Effector memory CD8-positive, alpha-beta T cell (primary cell): ENCODE results near the gene NGEF.

ENCODE experiments used
- ATAC-seq: fragments of 150-1000 bp; cut with Tn5 transposase; replicated peaks from 2 replicates; pipeline ENCODE4 v1.10.0; 2021; ENCODE audit warnings: mild to moderate bottlenecking, moderate library complexity
- DNase-seq, 3 experiments: peaks; one replicate each; pipeline ENCODE4 v3.0.0; 2021
- H3K27ac Mint-ChIP-seq, 2 donors: one replicate each; pipeline ENCODE4 v1.8.0; 2022; ENCODE audit warnings: mild to moderate bottlenecking in 2 of 2, mixed read lengths in 2 of 2, moderate library complexity in 2 of 2
- H3K27me3 Mint-ChIP-seq, 2 donors: one replicate each; pipeline ENCODE4 v1.8.0; 2022; ENCODE audit warnings: mixed read lengths in 2 of 2
- H3K36me3 Mint-ChIP-seq: one replicate; pipeline ENCODE4 v1.8.0; 2022; ENCODE audit warnings: mild to moderate bottlenecking, moderate library complexity, mixed read lengths; ENCODE audit not compliant: insufficient read depth
- H3K4me1 Mint-ChIP-seq, 2 donors: one replicate each; pipeline ENCODE4 v1.8.0; 2022; ENCODE audit warnings: low read depth in 2 of 2, mixed read lengths in 2 of 2
- H3K4me3 Mint-ChIP-seq, 2 donors: one replicate each; pipeline ENCODE4 v1.8.0; 2022; ENCODE audit warnings: mild to moderate bottlenecking in 2 of 2, mixed read lengths in 2 of 2, moderate library complexity in 2 of 2
- H3K9me3 Mint-ChIP-seq, 2 donors: one replicate each; pipeline ENCODE4 v1.8.0; 2022; ENCODE audit warnings: mixed read lengths in 2 of 2
- total RNA-seq, 9 experiments: gene quantifications; one replicate each; lab custom pipeline; 2026; lab: John Stamatoyannopoulos, UW

Gene NGEF, protein sequence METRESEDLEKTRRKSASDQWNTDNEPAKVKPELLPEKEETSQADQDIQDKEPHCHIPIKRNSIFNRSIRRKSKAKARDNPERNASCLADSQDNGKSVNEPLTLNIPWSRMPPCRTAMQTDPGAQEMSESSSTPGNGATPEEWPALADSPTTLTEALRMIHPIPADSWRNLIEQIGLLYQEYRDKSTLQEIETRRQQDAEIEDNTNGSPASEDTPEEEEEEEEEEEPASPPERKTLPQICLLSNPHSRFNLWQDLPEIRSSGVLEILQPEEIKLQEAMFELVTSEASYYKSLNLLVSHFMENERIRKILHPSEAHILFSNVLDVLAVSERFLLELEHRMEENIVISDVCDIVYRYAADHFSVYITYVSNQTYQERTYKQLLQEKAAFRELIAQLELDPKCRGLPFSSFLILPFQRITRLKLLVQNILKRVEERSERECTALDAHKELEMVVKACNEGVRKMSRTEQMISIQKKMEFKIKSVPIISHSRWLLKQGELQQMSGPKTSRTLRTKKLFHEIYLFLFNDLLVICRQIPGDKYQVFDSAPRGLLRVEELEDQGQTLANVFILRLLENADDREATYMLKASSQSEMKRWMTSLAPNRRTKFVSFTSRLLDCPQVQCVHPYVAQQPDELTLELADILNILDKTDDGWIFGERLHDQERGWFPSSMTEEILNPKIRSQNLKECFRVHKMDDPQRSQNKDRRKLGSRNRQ
- 0 to 1.5 (median 0) reads per million in 9 experiments for total RNA-seq

DNA sequence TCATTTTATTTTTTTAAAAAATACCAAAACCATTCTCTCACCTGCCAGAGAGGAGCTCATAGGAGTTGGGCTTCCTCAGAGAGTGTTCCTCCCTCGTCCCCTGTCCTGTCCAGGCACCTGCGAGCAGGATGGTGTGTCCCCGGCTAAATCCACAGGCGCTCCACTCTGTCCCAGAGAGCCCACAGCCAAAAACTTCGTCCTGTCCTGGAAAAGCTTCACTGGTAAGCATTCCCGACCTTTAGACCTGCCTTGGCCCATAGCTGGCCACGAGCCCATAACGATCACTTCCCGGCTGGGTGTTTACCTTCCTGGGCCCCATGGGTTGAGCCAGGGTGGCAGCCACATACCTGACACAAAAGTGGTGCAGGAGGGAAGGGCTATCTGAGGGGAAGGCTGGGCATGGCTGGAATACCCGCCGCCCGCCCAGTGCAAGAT, at the start of gene NGEF:
Gene NGEF, minus strand, starts transcription at position 230 of the 435 bp plus-strand sequence. CDS start 38,366 bp downstream, outside the sequence.
- H3K4me3 Mint-ChIP-seq, result no peak within 1 kb of the TSS
- H3K9me3 Mint-ChIP-seq, result peaks cover 0 to 2% of the 10 kb centered on the region in 2 donors
- DNase-seq (no peak), ATAC-seq (no peak)
- no peaks in the 10 kb centered on the region for H3K36me3 Mint-ChIP-seq
- no peak within 1 kb of the TSS for H3K27ac Mint-ChIP-seq
- peaks cover 0 to 4% of the 10 kb centered on the region in 2 donors for H3K4me1 Mint-ChIP-seq
- H3K27me3 Mint-ChIP-seq, result peaks cover 0 to 23% of the 10 kb centered on the region in 2 donors

DNA sequence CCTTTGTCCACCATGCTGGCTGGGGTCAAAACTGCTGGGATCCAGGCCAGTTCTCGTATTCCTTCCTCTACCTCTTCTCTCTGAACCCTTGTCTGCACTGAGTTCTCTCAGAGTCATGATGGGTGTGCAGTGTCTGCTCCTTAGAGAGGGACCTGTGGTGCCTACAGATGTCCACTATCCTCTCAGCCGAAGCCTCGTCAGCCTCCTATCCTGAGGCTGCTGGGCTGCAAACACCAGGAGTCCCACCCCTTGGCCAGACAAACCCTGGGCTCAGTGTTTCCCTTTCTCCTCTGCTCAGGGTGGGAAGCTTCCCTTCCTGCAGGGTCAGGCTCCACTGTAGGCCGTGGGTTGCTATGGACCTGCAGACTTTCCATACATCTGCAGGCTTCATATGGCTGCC, 49.4 kb upstream of the NGEF start:
- no peak for DNase-seq
- no peaks in the 10 kb centered on the region for H3K9me3 Mint-ChIP-seq
- no peak for ATAC-seq
- H3K4me1 Mint-ChIP-seq, result peaks cover 65% of the 10 kb centered on the region in 2 donors
- H3K36me3 Mint-ChIP-seq, result peaks cover 64% of the 10 kb centered on the region
- no peaks in the 10 kb centered on the region for H3K27me3 Mint-ChIP-seq
- H3K4me3 Mint-ChIP-seq, result peak overlapping the region; percentile 85 to 99
- peak overlapping the region; percentile 90 to 95 for H3K27ac Mint-ChIP-seq

DNA sequence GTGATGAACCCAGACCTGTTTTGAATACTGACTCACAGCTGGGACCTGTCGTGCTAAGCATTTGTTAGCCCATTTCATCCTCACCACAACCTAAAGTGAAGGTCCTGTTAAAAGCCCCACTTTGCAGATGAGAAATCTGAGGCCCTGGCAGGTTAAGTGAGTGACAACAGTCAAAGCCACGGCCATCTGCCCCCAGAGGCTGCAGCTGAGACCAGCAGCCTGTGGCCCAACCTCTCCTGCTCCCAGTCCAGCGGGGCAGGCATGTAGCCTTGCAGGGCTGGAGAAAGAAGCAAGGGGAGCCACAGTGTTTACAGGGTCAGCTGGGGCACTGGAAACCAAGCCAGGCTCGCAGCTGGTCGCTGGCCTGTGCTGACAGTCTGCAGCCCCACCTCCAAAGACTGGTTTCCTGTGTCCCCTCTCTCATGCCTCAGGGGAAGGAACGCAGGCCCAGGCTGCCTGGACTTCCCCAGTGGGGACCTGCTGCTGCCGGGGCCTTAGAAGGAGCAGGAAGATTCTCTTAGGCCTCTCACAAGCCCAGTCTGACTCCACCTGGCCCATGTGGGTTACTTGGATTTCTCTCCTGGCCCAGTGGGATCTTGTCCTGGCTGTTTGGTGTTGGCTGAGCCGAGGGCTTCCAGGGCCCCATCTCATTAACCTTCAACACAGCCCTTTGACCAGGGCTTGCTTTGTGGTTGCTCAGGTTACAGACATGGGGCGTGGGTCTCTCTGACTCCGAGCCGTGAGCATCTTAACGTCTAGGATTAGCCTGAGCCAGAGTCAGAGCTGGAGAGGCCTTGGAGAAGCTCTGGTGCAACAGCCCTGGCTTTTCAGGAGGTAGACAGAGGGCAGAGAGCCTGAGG, 48.8 kb upstream of the NGEF start:
- Mint-ChIP-seq H3K27me3 (no peaks in the 10 kb centered on the region), H3K4me3 (peak overlapping the region; percentile 85 to 99), H3K27ac (peak overlapping the region; percentile 90 to 95), H3K9me3 (no peaks in the 10 kb centered on the region), H3K4me1 (peaks cover 60 to 65% of the 10 kb centered on the region in 2 donors), H3K36me3 (peaks cover 58% of the 10 kb centered on the region)
- DNase-seq (no peak), ATAC-seq (peak; percentile 23)

DNA sequence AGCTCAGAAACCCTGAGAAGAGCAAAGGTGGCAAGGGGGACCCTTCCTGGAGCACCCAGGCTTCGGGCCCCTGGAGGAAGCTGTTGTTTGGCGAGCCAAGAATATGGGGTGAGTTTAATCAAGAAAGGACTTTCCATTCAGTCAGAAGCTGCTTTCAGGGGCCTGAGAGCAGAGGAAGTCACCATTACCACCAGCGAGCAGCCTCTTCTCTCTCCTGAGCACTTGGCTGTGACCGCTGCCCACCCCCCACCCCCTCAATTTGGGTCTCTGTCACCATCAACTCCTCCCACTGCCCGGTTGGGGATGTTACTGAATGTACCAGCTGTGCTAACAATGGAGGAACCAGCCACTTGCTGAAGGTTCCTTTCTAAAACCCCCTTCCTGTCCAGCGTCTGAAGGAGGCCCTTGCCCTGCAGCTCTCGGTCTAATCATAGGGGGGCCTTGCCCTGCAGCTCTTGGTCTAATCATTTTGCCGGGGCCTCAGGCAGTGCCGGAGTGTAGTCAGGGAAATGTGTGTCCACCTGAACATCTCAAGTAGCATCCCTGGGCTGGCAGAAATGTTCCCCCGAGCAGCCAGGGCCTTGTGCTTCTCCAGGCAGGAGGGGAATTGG, 48.0 kb upstream of the NGEF start:
- peak overlapping the region; percentile 85 to 99 for H3K4me3 Mint-ChIP-seq
- no peaks in the 10 kb centered on the region for H3K9me3 Mint-ChIP-seq
- no peak for ATAC-seq
- DNase-seq, result no peak
- H3K36me3 Mint-ChIP-seq, result peaks cover 50% of the 10 kb centered on the region
- no peaks in the 10 kb centered on the region for H3K27me3 Mint-ChIP-seq
- peaks cover 54 to 60% of the 10 kb centered on the region in 2 donors for H3K4me1 Mint-ChIP-seq
- H3K27ac Mint-ChIP-seq, result peak overlapping the region; percentile 90 to 95

DNA sequence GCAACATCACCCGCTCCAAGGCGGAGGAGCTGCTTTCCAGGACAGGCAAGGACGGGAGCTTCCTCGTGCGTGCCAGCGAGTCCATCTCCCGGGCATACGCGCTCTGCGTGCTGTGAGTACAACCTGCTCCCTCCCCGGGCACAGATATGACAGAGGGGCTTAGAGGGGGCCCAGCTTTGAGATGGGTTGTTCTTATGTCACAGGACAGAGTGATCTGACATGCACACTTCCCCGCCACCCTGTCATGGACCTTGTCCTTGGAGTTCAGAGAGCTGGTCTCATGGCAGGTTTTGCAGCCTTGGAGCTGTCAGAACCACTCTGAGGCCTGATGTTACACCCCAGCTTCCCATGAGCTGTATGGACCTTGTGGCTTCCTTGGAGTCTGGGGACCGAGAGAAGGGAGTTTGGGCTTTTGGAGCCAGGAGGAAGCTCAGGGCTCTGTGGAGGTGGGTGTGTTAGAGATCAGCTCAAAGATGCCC, 47.5 kb upstream of the NGEF start:
- Mint-ChIP-seq H3K27me3 (no peaks in the 10 kb centered on the region), H3K4me1 (peaks cover 51 to 56% of the 10 kb centered on the region in 2 donors)

DNA sequence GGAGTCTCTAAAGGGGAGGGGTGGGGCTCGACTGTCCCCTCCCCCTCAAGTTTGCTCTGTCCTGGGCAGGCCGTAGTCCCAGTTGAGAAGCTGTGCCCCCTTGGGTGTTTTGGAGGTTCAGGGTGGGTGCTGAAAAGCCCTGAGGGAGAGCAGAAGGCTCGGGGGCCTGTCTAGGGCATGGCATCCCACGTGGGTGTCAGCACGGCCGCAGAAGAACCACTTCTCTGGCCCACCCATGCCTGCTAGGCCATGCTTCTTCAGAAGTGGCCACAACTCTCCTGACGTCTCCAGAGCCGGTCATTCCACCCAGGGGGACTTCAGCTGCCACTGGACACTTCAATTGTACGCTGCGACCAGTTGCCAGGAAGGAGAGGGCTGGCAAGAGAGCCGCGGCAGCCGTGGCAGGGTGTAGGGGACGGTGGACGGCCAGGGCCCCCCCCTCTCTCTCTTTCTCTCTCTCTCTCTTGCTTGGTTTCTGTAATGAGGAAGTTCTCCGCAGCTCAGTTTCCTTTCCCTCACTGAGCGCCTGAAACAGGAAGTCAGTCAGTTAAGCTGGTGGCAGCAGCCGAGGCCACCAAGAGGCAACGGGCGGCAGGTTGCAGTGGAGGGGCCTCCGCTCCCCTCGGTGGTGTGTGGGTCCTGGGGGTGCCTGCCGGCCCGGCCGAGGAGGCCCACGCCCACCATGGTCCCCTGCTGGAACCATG, 46.9 kb upstream of the NGEF start, which contains the start of gene INPP5D:
Gene INPP5D, plus strand, starts transcription at position 546 of the 704 bp plus-strand sequence. Its CDS starts 137 bp downstream, at position 683.
- Mint-ChIP-seq H3K27ac (peak within 1 kb of the TSS; percentile 90 to 95), H3K36me3 (peaks cover 42% of the 10 kb centered on the region), H3K4me1 (peaks cover 50 to 52% of the 10 kb centered on the region in 2 donors), H3K4me3 (peak within 1 kb of the TSS; percentile 85 to 99), H3K27me3 (no peaks in the 10 kb centered on the region), H3K9me3 (no peaks in the 10 kb centered on the region)
- DNase-seq, result peak; percentile 66 to 72 (median 70)
- peak; percentile 77 for ATAC-seq

More for the DNA sequence above, 47.5 kb upstream of the NGEF start:
- ATAC-seq, result peak; percentile 11
- H3K9me3 Mint-ChIP-seq, result no peaks in the 10 kb centered on the region
- peak overlapping the region; percentile 90 to 95 for H3K27ac Mint-ChIP-seq
- peaks cover 48% of the 10 kb centered on the region for H3K36me3 Mint-ChIP-seq
- peak overlapping the region; percentile 85 to 99 for H3K4me3 Mint-ChIP-seq
- no peak for DNase-seq

DNA sequence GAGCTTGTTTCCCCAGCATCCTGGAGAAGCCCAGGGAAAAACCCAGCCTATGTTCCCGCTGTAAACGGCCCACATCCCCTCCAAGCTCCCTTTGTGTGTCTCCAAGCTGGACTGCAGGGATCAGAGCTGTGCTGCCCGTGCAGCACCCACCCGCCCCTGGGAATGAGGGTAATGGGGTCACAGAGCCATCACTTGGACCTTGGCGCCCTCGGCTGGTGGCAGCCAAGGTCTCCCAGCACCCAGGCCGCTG, 46.4 kb upstream of the NGEF start:
- peak overlapping the region; percentile 90 to 95 for H3K27ac Mint-ChIP-seq
- no peak for ATAC-seq

DNA sequence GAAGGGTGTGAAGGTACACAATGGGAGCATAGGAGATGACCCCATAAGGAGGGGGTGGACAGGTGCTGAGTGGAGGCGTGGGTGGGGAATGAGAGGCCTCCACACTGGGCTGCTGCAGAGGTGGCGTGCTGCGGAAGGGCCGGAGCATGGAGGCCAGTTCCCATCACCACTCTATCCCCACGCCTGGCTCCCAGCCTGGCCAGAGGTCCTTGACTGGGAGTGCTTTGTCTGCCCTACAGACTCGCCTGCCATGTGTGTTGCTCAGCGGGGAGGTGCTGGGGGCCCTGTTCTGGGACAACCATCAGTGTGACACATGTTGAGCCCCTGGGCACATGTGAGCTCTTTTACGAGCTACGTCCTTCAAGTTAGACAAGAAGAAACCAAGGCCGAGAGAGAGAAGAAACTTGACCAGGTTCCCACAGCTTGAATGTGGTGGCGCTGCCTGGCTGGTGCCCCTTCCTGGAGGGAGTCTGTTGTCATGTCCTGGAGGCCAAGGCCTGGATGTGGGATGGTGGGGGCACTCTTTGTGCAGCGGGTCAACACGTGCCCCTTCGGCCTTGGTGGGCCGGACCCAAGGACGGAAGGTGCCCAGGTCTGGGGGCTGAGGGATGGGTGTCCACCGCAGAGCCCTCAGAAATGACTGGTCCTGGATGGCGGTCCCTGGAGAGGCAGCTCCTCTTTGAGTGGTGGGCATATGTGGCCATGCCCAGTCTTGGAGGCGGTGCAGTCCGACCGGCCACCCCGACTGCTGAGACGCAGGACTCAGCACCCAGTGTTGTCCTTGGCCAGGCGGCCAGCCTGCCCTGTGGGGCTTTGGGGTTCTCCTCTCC, 45.9 kb upstream of the NGEF start:
- ATAC-seq (no peak), DNase-seq (no peak)
- Mint-ChIP-seq H3K27me3 (no peaks in the 10 kb centered on the region), H3K27ac (peak overlapping the region; percentile 90 to 95), H3K4me3 (peak overlapping the region; percentile 59 to 99), H3K36me3 (peaks cover 43% of the 10 kb centered on the region), H3K9me3 (no peaks in the 10 kb centered on the region), H3K4me1 (peaks cover 49% of the 10 kb centered on the region in 2 donors)

More for the DNA sequence above, 46.4 kb upstream of the NGEF start:
- H3K27me3 Mint-ChIP-seq, result no peaks in the 10 kb centered on the region
- peaks cover 39% of the 10 kb centered on the region for H3K36me3 Mint-ChIP-seq
- H3K4me3 Mint-ChIP-seq, result peak overlapping the region; percentile 85 to 99
- no peak for DNase-seq
- peaks cover 48 to 50% of the 10 kb centered on the region in 2 donors for H3K4me1 Mint-ChIP-seq
- H3K9me3 Mint-ChIP-seq, result no peaks in the 10 kb centered on the region

DNA sequence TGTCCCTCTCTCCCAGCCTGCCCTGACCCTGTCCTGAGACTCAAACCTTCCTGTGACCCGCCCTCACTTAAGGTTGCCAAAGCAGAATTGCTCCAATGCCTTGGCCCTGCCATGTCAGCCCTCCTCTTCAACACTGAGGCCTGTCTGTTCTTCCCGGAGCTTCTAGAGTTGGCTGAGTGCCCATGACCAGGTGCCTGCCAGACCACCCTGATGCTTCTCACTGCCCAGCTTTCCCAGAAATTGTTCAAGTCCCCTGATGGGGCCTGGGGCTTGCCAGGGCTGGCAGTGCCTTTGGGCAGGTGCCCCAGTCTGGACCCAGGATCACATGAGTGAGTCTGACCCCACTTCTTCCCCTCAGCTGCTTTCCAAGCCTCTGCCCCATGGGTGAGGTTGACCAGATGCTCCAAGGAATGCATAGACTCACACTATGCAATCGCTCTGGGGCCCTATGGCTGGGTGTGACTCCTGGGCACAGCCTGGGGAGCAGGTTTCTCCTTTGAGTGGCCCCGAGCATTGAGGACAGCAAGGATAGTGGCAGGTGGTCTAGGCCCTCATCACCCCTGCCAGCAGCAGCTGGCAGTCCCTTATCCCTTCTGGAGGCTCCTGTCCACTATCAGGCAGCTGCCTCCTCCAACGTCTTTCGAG, 44.0 kb upstream of the NGEF start:
- Mint-ChIP-seq H3K4me1 (peaks cover 34 to 36% of the 10 kb centered on the region in 2 donors), H3K27me3 (no peaks in the 10 kb centered on the region), H3K36me3 (peaks cover 30% of the 10 kb centered on the region), H3K27ac (peak overlapping the region in 1 of 2 donors; percentile 90), H3K4me3 (no peak overlapping the region), H3K9me3 (no peaks in the 10 kb centered on the region)
- no peak for ATAC-seq
- DNase-seq, result no peak

DNA sequence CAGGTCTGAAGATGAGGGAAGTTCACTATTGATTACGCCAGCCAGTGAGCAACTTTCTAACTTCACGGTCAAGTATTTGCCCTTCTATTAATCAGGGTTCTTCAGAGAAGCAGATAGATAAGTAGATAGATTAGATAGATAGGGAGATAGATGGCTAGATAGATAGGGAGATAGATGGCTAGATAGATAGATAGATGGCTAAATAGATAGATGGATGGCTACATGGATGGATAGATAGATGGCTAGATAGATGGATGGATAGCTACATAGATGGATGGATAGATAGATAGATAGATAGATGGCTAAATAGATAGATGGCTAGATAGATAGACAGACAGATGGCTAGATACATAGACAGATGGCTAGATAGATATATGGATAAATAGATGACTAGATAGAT, 42.3 kb upstream of the NGEF start:
- H3K27ac Mint-ChIP-seq, result peak overlapping the region in 1 of 2 donors; percentile 3

More for the DNA sequence above, 42.3 kb upstream of the NGEF start:
- DNase-seq (no peak), ATAC-seq (no peak)
- H3K27me3 Mint-ChIP-seq, result no peaks in the 10 kb centered on the region
- H3K4me3 Mint-ChIP-seq, result no peak overlapping the region
- peaks cover 31 to 33% of the 10 kb centered on the region in 2 donors for H3K4me1 Mint-ChIP-seq
- H3K36me3 Mint-ChIP-seq, result peaks cover 22% of the 10 kb centered on the region
- H3K9me3 Mint-ChIP-seq, result no peaks in the 10 kb centered on the region
